T-helper 17 cell (primary cell): ENCODE results near the gene PSAP. TPM values are rescaled to one million over a fixed set of nuclear protein-coding genes. Genes with fewer than 3 reads are reported as not detected.
A peak's percentile ranks its signal among the peaks of the same experiment; 100 is the strongest.

Experiments
- ATAC-seq: fragments of 150-1000 bp; cut with Tn5 transposase; 2 replicates; pipeline ENCODE4 v1.10.0; 2021; ENCODE audit warnings: mild to moderate bottlenecking, moderate library complexity
- DNase-seq, 3 donors: peaks; one replicate each; pipeline versions ENCODE4 v3.0.0 to v3.0.0-alpha.2; 2020 to 2021
- H3K9me3 ChIP-seq: one replicate; pipeline ENCODE4 v1.7.0; 2013; ENCODE audit warnings: low read length, mild to moderate bottlenecking; ENCODE audit not compliant: control insufficient read depth, poor library complexity, severe bottlenecking
- H3K27ac Mint-ChIP-seq: one replicate; pipeline ENCODE4 v1.8.0; 2022; ENCODE audit warnings: mild to moderate bottlenecking, moderate library complexity, mixed read lengths
- H3K27me3 Mint-ChIP-seq: one replicate; pipeline ENCODE4 v1.8.0; 2022; ENCODE audit warnings: mixed read lengths
- H3K36me3 Mint-ChIP-seq: one replicate; pipeline ENCODE4 v1.8.0; 2022; ENCODE audit warnings: low read depth, mixed read lengths
- H3K4me1 Mint-ChIP-seq: one replicate; pipeline ENCODE4 v1.8.0; 2022; ENCODE audit warnings: mild to moderate bottlenecking, mixed read lengths
- H3K4me3 Mint-ChIP-seq: one replicate; pipeline ENCODE4 v1.8.0; 2022; ENCODE audit warnings: mild to moderate bottlenecking, moderate library complexity, mixed read lengths
- total RNA-seq, 4 donors: library from RNA in 2 of 4; stranded (reverse) in 2 of 4; gene quantifications; one replicate each; pipeline ENCODE4 v1.2.3 and lab custom pipeline; 2022 to 2026

The PSAP gene
- total RNA-seq, 2 donors from 2014 or later = 225 to 235 TPM

- H3K4me1 Mint-ChIP-seq = peaks cover 46% of the 10 kb centered on the region
- peaks cover 8% of the 10 kb centered on the region for H3K36me3 Mint-ChIP-seq
- H3K27me3 Mint-ChIP-seq = no peaks in the 10 kb centered on the region
- peak overlapping the region; percentile 85 for H3K27ac Mint-ChIP-seq
- no peak for DNase-seq
- no peak overlapping the region for H3K4me3 Mint-ChIP-seq
- ATAC-seq = peak; percentile 80
- H3K9me3 ChIP-seq = no peaks in the 10 kb centered on the region
Observed at GRCh38 chr10:71835671-71836595, 15.1 kb downstream of the PSAP start.

GRCh38 chr10:71834343-71834674, 16.7 kb downstream of the PSAP start:
- no peak for DNase-seq
- Mint-ChIP-seq H3K36me3 (peaks cover 12% of the 10 kb centered on the region), H3K27ac (peak overlapping the region; percentile 71), H3K4me3 (no peak overlapping the region), H3K4me1 (peaks cover 44% of the 10 kb centered on the region), H3K27me3 (no peaks in the 10 kb centered on the region)
- H3K9me3 ChIP-seq = no peaks in the 10 kb centered on the region
- no peak for ATAC-seq

- no peak overlapping the region for H3K4me3 Mint-ChIP-seq
- DNase-seq (no peak), ATAC-seq (no peak)
- peak overlapping the region; percentile 29 for H3K27ac Mint-ChIP-seq
- H3K4me1 Mint-ChIP-seq = peaks cover 39% of the 10 kb centered on the region
- peaks cover 12% of the 10 kb centered on the region for H3K36me3 Mint-ChIP-seq
- no peaks in the 10 kb centered on the region for H3K9me3 ChIP-seq
- H3K27me3 Mint-ChIP-seq = no peaks in the 10 kb centered on the region
Observed at GRCh38 chr10:71833451-71834342, 17.4 kb downstream of the PSAP start.

GRCh38 chr10:71832967-71833366, 18.1 kb downstream of the PSAP start:
- H3K9me3 ChIP-seq = no peaks in the 10 kb centered on the region
- H3K27ac Mint-ChIP-seq = peak overlapping the region; percentile 29
- H3K4me1 Mint-ChIP-seq = peaks cover 32% of the 10 kb centered on the region
- no peak for ATAC-seq
- H3K36me3 Mint-ChIP-seq = peaks cover 11% of the 10 kb centered on the region
- no peak overlapping the region for H3K4me3 Mint-ChIP-seq
- DNase-seq = no peak
- no peaks in the 10 kb centered on the region for H3K27me3 Mint-ChIP-seq

GRCh38 chr10:71831646-71832552, 19.2 kb downstream of the PSAP start:
- H3K27ac Mint-ChIP-seq = no peak overlapping the region
- H3K27me3 Mint-ChIP-seq = no peaks in the 10 kb centered on the region
- ATAC-seq = no peak
- no peaks in the 10 kb centered on the region for H3K9me3 ChIP-seq
- peaks cover 22% of the 10 kb centered on the region for H3K4me1 Mint-ChIP-seq
- no peak for DNase-seq
- peaks cover 6% of the 10 kb centered on the region for H3K36me3 Mint-ChIP-seq
- H3K4me3 Mint-ChIP-seq = no peak overlapping the region

GRCh38 chr10:71830726-71831125, 20.3 kb downstream of the PSAP start:
- H3K27ac Mint-ChIP-seq = no peak overlapping the region
- DNase-seq = no peak
- no peak overlapping the region for H3K4me3 Mint-ChIP-seq
- H3K9me3 ChIP-seq = no peaks in the 10 kb centered on the region
- H3K27me3 Mint-ChIP-seq = no peaks in the 10 kb centered on the region
- no peak for ATAC-seq
- H3K36me3 Mint-ChIP-seq = peaks cover 6% of the 10 kb centered on the region
- H3K4me1 Mint-ChIP-seq = peaks cover 14% of the 10 kb centered on the region

GRCh38 chr10:71829896-71830295, 21.2 kb downstream of the PSAP start:
- H3K4me3 Mint-ChIP-seq = peak overlapping the region; percentile 60
- peaks cover 13% of the 10 kb centered on the region for H3K4me1 Mint-ChIP-seq
- no peaks in the 10 kb centered on the region for H3K27me3 Mint-ChIP-seq
- H3K36me3 Mint-ChIP-seq = peaks cover 6% of the 10 kb centered on the region
- no peak for ATAC-seq
- H3K9me3 ChIP-seq = no peaks in the 10 kb centered on the region
- DNase-seq = no peak
- H3K27ac Mint-ChIP-seq = peak overlapping the region; percentile 49

- no peak overlapping the region for H3K4me3 Mint-ChIP-seq
- H3K27ac Mint-ChIP-seq = peak overlapping the region; percentile 49
- peaks cover 13% of the 10 kb centered on the region for H3K4me1 Mint-ChIP-seq
- H3K36me3 Mint-ChIP-seq = peaks cover 6% of the 10 kb centered on the region
- H3K9me3 ChIP-seq = no peaks in the 10 kb centered on the region
- DNase-seq (no peak), ATAC-seq (no peak)
- H3K27me3 Mint-ChIP-seq = no peaks in the 10 kb centered on the region
Observed at GRCh38 chr10:71829171-71829570, 21.9 kb downstream of the PSAP start.

- H3K27me3 Mint-ChIP-seq = no peaks in the 10 kb centered on the region
- H3K27ac Mint-ChIP-seq = no peak overlapping the region
- no peak for ATAC-seq
- H3K4me1 Mint-ChIP-seq = peaks cover 12% of the 10 kb centered on the region
- no peak overlapping the region for H3K4me3 Mint-ChIP-seq
- H3K36me3 Mint-ChIP-seq = peaks cover 7% of the 10 kb centered on the region
- no peak for DNase-seq
- H3K9me3 ChIP-seq = no peaks in the 10 kb centered on the region
Observed at GRCh38 chr10:71828702-71829101, 22.3 kb downstream of the PSAP start.

GRCh38 chr10:71827852-71828251, 23.2 kb downstream of the PSAP start:
- Mint-ChIP-seq H3K27ac (no peak overlapping the region), H3K4me3 (no peak overlapping the region), H3K36me3 (peaks cover 9% of the 10 kb centered on the region), H3K27me3 (no peaks in the 10 kb centered on the region), H3K4me1 (peaks cover 10% of the 10 kb centered on the region)
- ATAC-seq (no peak), DNase-seq (no peak)
- H3K9me3 ChIP-seq = no peaks in the 10 kb centered on the region

- H3K27ac Mint-ChIP-seq = no peak overlapping the region
Observed at GRCh38 chr10:71825217-71825616, 25.8 kb downstream of the PSAP start.

GRCh38 chr10:71824333-71824732, 26.7 kb downstream of the PSAP start:
- ATAC-seq (no peak), DNase-seq (no peak)
- Mint-ChIP-seq H3K27ac (peak overlapping the region; percentile 32), H3K4me1 (peaks cover 3% of the 10 kb centered on the region), H3K4me3 (no peak overlapping the region), H3K27me3 (no peaks in the 10 kb centered on the region), H3K36me3 (peaks cover 3% of the 10 kb centered on the region)
- H3K9me3 ChIP-seq = no peaks in the 10 kb centered on the region

More at GRCh38 chr10:71825217-71825616, 25.8 kb downstream of the PSAP start:
- DNase-seq (no peak), ATAC-seq (no peak)
- Mint-ChIP-seq H3K4me1 (peaks cover 5% of the 10 kb centered on the region), H3K36me3 (peaks cover 6% of the 10 kb centered on the region), H3K4me3 (no peak overlapping the region), H3K27me3 (no peaks in the 10 kb centered on the region)
- H3K9me3 ChIP-seq = no peaks in the 10 kb centered on the region
